GM21423 (cell line): ENCODE results near the gene TAMM41.
"Not testable (repeated sequence)": the region's sequence is repeated elsewhere in the genome, so short reads cannot be mapped to it uniquely, and the experiment has no call there.

Experiments used
- ATAC-seq: cut with Tn5 transposase; IDR thresholded peaks from one replicate; pipeline ENCODE4 v1.9.1; 2021; ENCODE audit warnings: mild to moderate bottlenecking, moderate library complexity; ENCODE audit not compliant: unreplicated experiment

Gene TAMM41

GRCh38 chr3:11769704-11770476 lies 76.8 kb downstream of the TAMM41 start:
- ATAC-seq = no peak

- no peak for ATAC-seq
Measured at GRCh38 chr3:11768604-11769003, 78.1 kb downstream of the TAMM41 start.

GRCh38 chr3:11764931-11765363 lies 81.7 kb downstream of the TAMM41 start:
- ATAC-seq = no peak

- no peak for ATAC-seq
Measured at GRCh38 chr3:11759996-11760395, 86.7 kb downstream of the TAMM41 start.

GRCh38 chr3:11757929-11758328 lies 88.8 kb downstream of the TAMM41 start:
- no peak for ATAC-seq

- no peak for ATAC-seq
Measured at GRCh38 chr3:11757441-11757875, 89.2 kb downstream of the TAMM41 start.

- ATAC-seq = no peak
Measured at GRCh38 chr3:11755276-11755675, 91.4 kb downstream of the TAMM41 start.

GRCh38 chr3:11752254-11752653 lies 94.4 kb downstream of the TAMM41 start:
- ATAC-seq = not testable (repeated sequence)

- ATAC-seq = not testable (repeated sequence)
Measured at GRCh38 chr3:11748306-11748705, 98.4 kb downstream of the TAMM41 start.
